ENCODE results near the gene TMEM37.

GRCh38 chr2:119408221-119408619, 23.4 kb upstream of the TMEM37 start:
- TF ChIP-seq, protein P1, sequence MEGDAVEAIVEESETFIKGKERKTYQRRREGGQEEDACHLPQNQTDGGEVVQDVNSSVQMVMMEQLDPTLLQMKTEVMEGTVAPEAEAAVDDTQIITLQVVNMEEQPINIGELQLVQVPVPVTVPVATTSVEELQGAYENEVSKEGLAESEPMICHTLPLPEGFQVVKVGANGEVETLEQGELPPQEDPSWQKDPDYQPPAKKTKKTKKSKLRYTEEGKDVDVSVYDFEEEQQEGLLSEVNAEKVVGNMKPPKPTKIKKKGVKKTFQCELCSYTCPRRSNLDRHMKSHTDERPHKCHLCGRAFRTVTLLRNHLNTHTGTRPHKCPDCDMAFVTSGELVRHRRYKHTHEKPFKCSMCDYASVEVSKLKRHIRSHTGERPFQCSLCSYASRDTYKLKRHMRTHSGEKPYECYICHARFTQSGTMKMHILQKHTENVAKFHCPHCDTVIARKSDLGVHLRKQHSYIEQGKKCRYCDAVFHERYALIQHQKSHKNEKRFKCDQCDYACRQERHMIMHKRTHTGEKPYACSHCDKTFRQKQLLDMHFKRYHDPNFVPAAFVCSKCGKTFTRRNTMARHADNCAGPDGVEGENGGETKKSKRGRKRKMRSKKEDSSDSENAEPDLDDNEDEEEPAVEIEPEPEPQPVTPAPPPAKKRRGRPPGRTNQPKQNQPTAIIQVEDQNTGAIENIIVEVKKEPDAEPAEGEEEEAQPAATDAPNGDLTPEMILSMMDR (IDR thresholded peaks at IDR 0.05; ENCODE audit: control extremely low read depth in 1 of 3, insufficient read depth in 1 of 3, low read depth in 1 of 3, low read length in 3 of 3), result no peak
- TF ChIP-seq, protein P2, sequence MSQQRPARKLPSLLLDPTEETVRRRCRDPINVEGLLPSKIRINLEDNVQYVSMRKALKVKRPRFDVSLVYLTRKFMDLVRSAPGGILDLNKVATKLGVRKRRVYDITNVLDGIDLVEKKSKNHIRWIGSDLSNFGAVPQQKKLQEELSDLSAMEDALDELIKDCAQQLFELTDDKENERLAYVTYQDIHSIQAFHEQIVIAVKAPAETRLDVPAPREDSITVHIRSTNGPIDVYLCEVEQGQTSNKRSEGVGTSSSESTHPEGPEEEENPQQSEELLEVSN (IDR thresholded peaks at IDR 0.05), result no peak
- TF ChIP-seq RAD21 (IDR thresholded peaks at IDR 0.05 in 1 of 2, conservative IDR thresholded peaks at IDR 0.05 in 1 of 2; ENCODE audit: low read depth in 2 of 2, low read length in 2 of 2) (no peak), SIN3A (conservative IDR thresholded peaks at IDR 0.05 in 1 of 2, IDR thresholded peaks at IDR 0.05 in 1 of 2; ENCODE audit: low read depth in 1 of 2, low read length in 2 of 2) (no peak), ATF3 (IDR thresholded peaks at IDR 0.05; ENCODE audit: insufficient read depth, low read depth, low read length) (no peak), POLR2A (IDR thresholded peaks at IDR 0.05; ENCODE audit: control extremely low read depth in 1 of 2, low read depth in 2 of 2, low read length in 2 of 2) (no peak), TAF1 (IDR thresholded peaks at IDR 0.05; ENCODE audit: low read depth, low read length) (no peak), GTF2F1 (IDR thresholded peaks at IDR 0.05; ENCODE audit: borderline replicate concordance, low read depth, low read length) (no peak), EZH2 (IDR thresholded peaks at IDR 0.05; ENCODE audit: low read depth, low read length, severe bottlenecking) (no peak)
